H1 (cell line): ENCODE measurements around the gene LEMD1. TPM values are rescaled to one million over a fixed set of nuclear protein-coding genes. Genes with fewer than 3 reads are reported as not detected.

Experiments used
- CHD7 ChIP-seq: fragments of 300-600 bp; sonication (generic); IDR thresholded peaks from 2 replicates; pipeline ENCODE4 v1.7.1; 2012; ENCODE audit warnings: low read length, moderate library complexity, mild to moderate bottlenecking, inconsistent platforms; ENCODE audit not compliant: insufficient replicate concordance
- POLR2A ChIP-seq, 2 experiments: IDR thresholded peaks; 1 replicate in 1 of 2; 2 replicates in 1 of 2; pipeline ENCODE4 v1.6.1; 2011; ENCODE audit warnings: low read depth in 2 of 2, low read length in 2 of 2, mild to moderate bottlenecking in 2 of 2; ENCODE audit errors: control extremely low read depth in 1 of 2
- polyA plus RNA-seq, 7 experiments: library from polyadenylated mRNA; depleted of rRNA in 3 of 7; stranded (reverse) in 5 of 7; unstranded in 2 of 7; fragments of >200 nt in 5 of 7; fragments of 200-250 nt in 2 of 7; gene quantifications; 1 replicate in 5 of 7; 2 replicates in 1 of 7; 4 replicates in 1 of 7; pipeline versions ENCODE4 v1.2.1 to v1.2.3, GENCODE V29; 2011 to 2013; ENCODE audit warnings: missing spikeins in 2 of 7, mixed read lengths in 2 of 7
- total RNA-seq: library from RNA; stranded (reverse); fragmentation: NEBNext Ultra II Directional; extraction: Animal tissue kit (Norgen Biotek cat#: 25700); gene quantifications from 2 replicates; pipeline ENCODE4 v1.2.1, GENCODE V29; 2021

The LEMD1 gene
- total and polyA plus RNA-seq, 2 of the 8 experiments (the other 6 are each of a cell fraction or from before 2014, with no cell fraction given), result 10.0 to 10.5 TPM

DNA sequence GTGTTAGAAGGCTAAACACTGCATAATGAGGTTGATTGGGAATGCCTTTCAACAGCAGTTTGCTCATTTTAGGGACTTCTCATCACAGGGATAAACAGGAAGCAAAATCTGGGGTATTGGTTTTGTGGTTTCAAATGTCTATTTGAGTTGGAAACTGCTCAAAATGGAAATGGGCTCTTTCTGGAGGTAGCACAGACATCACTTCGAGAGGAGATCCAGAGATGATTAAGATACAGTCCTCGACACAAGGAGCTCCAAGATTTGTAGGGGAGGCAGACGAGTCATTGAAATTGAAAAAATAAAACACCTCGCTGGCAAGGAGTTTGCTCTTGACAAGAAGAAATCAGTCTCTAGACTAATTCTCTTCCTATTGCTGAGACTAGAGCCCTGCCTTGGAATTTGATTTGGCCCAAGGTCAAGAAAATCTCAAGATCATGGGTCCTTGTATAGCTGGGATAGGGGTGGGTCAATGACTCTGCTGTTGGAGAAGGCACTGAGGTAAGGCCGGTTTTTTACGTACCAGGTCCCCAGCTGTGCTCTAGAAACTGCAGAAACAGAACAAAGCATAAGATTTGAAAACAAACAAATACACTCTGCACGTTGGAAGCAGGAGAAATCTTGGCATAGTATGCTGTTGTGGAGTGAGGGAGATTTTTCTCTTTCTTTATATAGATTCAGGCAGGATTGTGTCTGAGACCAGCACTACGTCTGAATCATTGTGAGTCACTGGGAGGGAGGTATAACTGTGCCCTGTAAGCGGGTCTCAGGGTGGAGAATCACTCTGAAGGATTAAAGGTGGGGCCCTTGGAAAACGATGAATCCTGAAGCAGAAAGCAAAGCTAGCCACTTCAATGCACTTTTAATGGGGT, 47.4 kb downstream of the LEMD1 start (continued):
- no peak for TF ChIP-seq CHD7
- TF ChIP-seq POLR2A (IDR thresholded peaks at IDR 0.05; ENCODE audit: control extremely low read depth in 1 of 2, low read depth in 2 of 2, low read length in 2 of 2), result no peak
